Measurements from ENCODE around the gene ADGRG4. TPM values are rescaled to one million over a fixed set of nuclear protein-coding genes. Genes with fewer than 3 reads are reported as not detected.
"Not testable (repeated sequence)": the region's sequence is repeated elsewhere in the genome, so short reads cannot be mapped to it uniquely, and the experiment has no call there.

The ADGRG4 gene
- total RNA-seq, 1 experiment from 2014 or later: not detected

- POLR2A ChIA-PET: no interaction called here
- BruUV-seq (replicated peaks): no TSS peak
- in situ Hi-C loops (cut with HindIII; ENCODE audit: low pct_unique_long_range_greater_than_20kb, low sequenced_read_pairs): no loop called here
Measured at GRCh38 chrX:136438192-136438591, 137.4 kb downstream of the ADGRG4 start.

GRCh38 chrX:136445674-136446073 lies 144.9 kb downstream of the ADGRG4 start:
- H3K27ac ChIP-seq (ENCODE audit: low read length); CTCF ChIA-PET; ATAC-seq; H3K4me1 ChIP-seq (ENCODE audit: control insufficient read depth, insufficient read depth, low read length); H3K9me3 ChIP-seq (ENCODE audit: control insufficient read depth, insufficient read depth, low read depth, low read length); POLR2A ChIA-PET; in situ Hi-C loops (cut with HindIII; ENCODE audit: low pct_unique_long_range_greater_than_20kb, low sequenced_read_pairs); H3K27me3 ChIP-seq (ENCODE audit: control insufficient read depth, insufficient read depth, low read length); H3K4me3 ChIP-seq (ENCODE audit: low read depth in 2 of 2, low read length in 2 of 2); intact Hi-C loops (cut with micrococcal nuclease; ENCODE audit: unreplicated experiment); BruUV-seq (replicated peaks); DNase-seq (ENCODE audit: low read depth, low spot score); H3K36me3 ChIP-seq (ENCODE audit: control insufficient read depth, insufficient read depth, low read length): not testable (repeated sequence)

More at GRCh38 chrX:136438192-136438591, 137.4 kb downstream of the ADGRG4 start:
- Histone ChIP-seq H3K9me3 (ENCODE audit: control insufficient read depth, insufficient read depth, low read depth, low read length) (no peaks in the 10 kb centered on the region), H3K27ac (ENCODE audit: low read length) (no peak overlapping the region), H3K4me1 (ENCODE audit: control insufficient read depth, insufficient read depth, low read length) (no peaks in the 10 kb centered on the region), H3K27me3 (ENCODE audit: control insufficient read depth, insufficient read depth, low read length) (peaks cover 6% of the 10 kb centered on the region), H3K36me3 (ENCODE audit: control insufficient read depth, insufficient read depth, low read length) (no peaks in the 10 kb centered on the region), H3K4me3 (ENCODE audit: low read depth in 2 of 2, low read length in 2 of 2) (no peak overlapping the region)
- intact Hi-C loops (cut with micrococcal nuclease; ENCODE audit: unreplicated experiment): no loop called here
- DNase-seq (ENCODE audit: low read depth, low spot score) (no peak), ATAC-seq (no peak)
- CTCF ChIA-PET: no interaction called here
- TF ChIP-seq REST (IDR thresholded peaks at IDR 0.05; ENCODE audit: insufficient read depth in 1 of 2, low read depth in 2 of 2, low read length in 1 of 2): no peak
- no peak for TF ChIP-seq CTCF (IDR thresholded peaks at IDR 0.05)
- no peak for TF ChIP-seq TCF7L2 (IDR thresholded peaks at IDR 0.05; ENCODE audit: low read depth, low read length)

DNA sequence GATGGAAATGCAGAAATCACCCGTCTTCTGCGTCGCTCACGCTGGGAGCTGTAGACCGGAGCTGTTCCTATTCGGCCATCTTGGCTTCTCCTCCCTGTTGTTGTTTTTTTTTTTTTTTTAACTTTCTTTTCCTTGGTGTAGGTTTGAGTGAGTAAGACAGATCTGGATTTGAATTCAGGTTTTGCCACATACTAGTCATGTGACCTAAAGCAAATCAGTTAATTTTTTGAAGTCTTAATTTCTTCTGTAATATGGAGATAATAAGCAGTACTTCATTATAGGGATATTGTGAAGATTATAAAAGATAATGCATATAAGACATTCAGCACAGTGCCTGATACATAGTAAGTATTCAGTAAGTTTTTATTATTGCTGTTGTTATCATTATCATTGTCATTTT lies 145.4 kb downstream of the ADGRG4 start:
- no peaks in the 10 kb centered on the region; the same call in 1 of the 2 replicates for H3K27me3 ChIP-seq (ENCODE audit: control insufficient read depth, insufficient read depth, low read length)
- CTCF ChIA-PET: no interaction called here
- DNase-seq (ENCODE audit: low read depth, low spot score) (no peak), ATAC-seq (no peak)
- POLR2A ChIA-PET: interaction anchor here (0.6 kb wide), 1 partner anchor 51 kb away, joined by 3 read pairs; the partner anchor contains the start of gene HTATSF1
- no peaks in the 10 kb centered on the region for H3K4me1 ChIP-seq (ENCODE audit: control insufficient read depth, insufficient read depth, low read length)
- H3K4me3 ChIP-seq (ENCODE audit: low read depth in 2 of 2, low read length in 2 of 2): no peak overlapping the region
- no peak overlapping the region for H3K27ac ChIP-seq (ENCODE audit: low read length)
- no peaks in the 10 kb centered on the region for H3K9me3 ChIP-seq (ENCODE audit: control insufficient read depth, insufficient read depth, low read depth, low read length)
- intact Hi-C loops (cut with micrococcal nuclease; ENCODE audit: unreplicated experiment): no loop called here
- TF ChIP-seq REST (IDR thresholded peaks at IDR 0.05; ENCODE audit: insufficient read depth in 1 of 2, low read depth in 2 of 2, low read length in 1 of 2) (no peak), TCF7L2 (IDR thresholded peaks at IDR 0.05; ENCODE audit: low read depth, low read length) (no peak), CTCF (IDR thresholded peaks at IDR 0.05) (no peak), SIN3A (IDR thresholded peaks at IDR 0.05; ENCODE audit: borderline replicate concordance, insufficient read depth, low read depth, low read length) (no peak), POLR2AphosphoS5 (IDR thresholded peaks at IDR 0.05; ENCODE audit: low read depth, low read length) (no peak)
- H3K36me3 ChIP-seq (ENCODE audit: control insufficient read depth, insufficient read depth, low read length): no peaks in the 10 kb centered on the region
- BruUV-seq (replicated peaks): no TSS peak
- in situ Hi-C loops (cut with HindIII; ENCODE audit: low pct_unique_long_range_greater_than_20kb, low sequenced_read_pairs): no loop called here
